ENCODE results near the gene SIX6.

- TF ChIP-seq CTCF (conservative IDR thresholded peaks at IDR 0.05) (no peak), EZH2 (IDR thresholded peaks at IDR 0.05; ENCODE audit: low read depth) (no peak)
Measured at GRCh38 chr14:60506462-60506984, 2.4 kb upstream of the SIX6 start.
